Renal cortex interstitium (tissue), 11 donors: ENCODE results near the gene KCNMA1. TPM values are rescaled to one million over a fixed set of nuclear protein-coding genes. Genes with fewer than 3 reads are reported as not detected.

Experiments used
- DNase-seq, 11 donors: peaks; one replicate each; pipeline ENCODE4 v3.0.0-alpha.2; 2013; ENCODE audit warnings: low read depth in 9 of 11, low spot score in 4 of 11; ENCODE audit errors: extremely low read depth in 1 of 11
- polyA plus RNA-seq, 3 donors: library from polyadenylated mRNA; unstranded; fragments of 120-200 nt; gene quantifications; one replicate each; pipeline ENCODE4 v1.2.1, GENCODE V29; 2013; ENCODE audit not compliant: insufficient read length in 3 of 3

The KCNMA1 gene
- polyA plus RNA-seq, 3 donors, result 3.3 to 3.7 (median 3.3) TPM

GRCh38 chr10:77163670-77164348 is 473.8 kb downstream of the KCNMA1 start:
- DNase-seq, result peak in 3 of 11 donors; percentile 25 to 35 (median 27)

- no peak for DNase-seq
Measured at GRCh38 chr10:77162697-77163096, 474.9 kb downstream of the KCNMA1 start.

- no peak for DNase-seq
Measured at GRCh38 chr10:77160679-77161078, 476.9 kb downstream of the KCNMA1 start.

- no peak for DNase-seq
Measured at GRCh38 chr10:77159538-77160110, 478.0 kb downstream of the KCNMA1 start.

GRCh38 chr10:77158666-77159065 is 478.9 kb downstream of the KCNMA1 start:
- no peak for DNase-seq

- DNase-seq, result no peak
Measured at GRCh38 chr10:77157248-77158019, 480.2 kb downstream of the KCNMA1 start.

- no peak for DNase-seq
Measured at GRCh38 chr10:77156406-77156879, 481.2 kb downstream of the KCNMA1 start.

- no peak for DNase-seq
Measured at GRCh38 chr10:77152256-77152655, 485.4 kb downstream of the KCNMA1 start.

GRCh38 chr10:77151408-77151807 is 486.2 kb downstream of the KCNMA1 start:
- DNase-seq, result no peak

GRCh38 chr10:77149706-77150105 is 487.9 kb downstream of the KCNMA1 start:
- no peak for DNase-seq

- DNase-seq, result no peak
Measured at GRCh38 chr10:77149001-77149400, 488.6 kb downstream of the KCNMA1 start.

GRCh38 chr10:77147871-77148270 is 489.7 kb downstream of the KCNMA1 start:
- DNase-seq, result no peak

- DNase-seq, result no peak
Measured at GRCh38 chr10:77146712-77147336, 490.8 kb downstream of the KCNMA1 start.

GRCh38 chr10:77144656-77145055 is 493.0 kb downstream of the KCNMA1 start:
- DNase-seq, result no peak

GRCh38 chr10:77139252-77140160 is 498.1 kb downstream of the KCNMA1 start:
- peak in 1 of 11 donors; percentile 17 for DNase-seq

GRCh38 chr10:77138541-77138940 is 499.1 kb downstream of the KCNMA1 start:
- no peak for DNase-seq

- DNase-seq, result no peak
Measured at GRCh38 chr10:77135555-77135954, 502.1 kb downstream of the KCNMA1 start.

GRCh38 chr10:77131214-77131613 is 506.4 kb downstream of the KCNMA1 start:
- DNase-seq, result no peak

- no peak for DNase-seq
Measured at GRCh38 chr10:77127243-77127642, 510.4 kb downstream of the KCNMA1 start.
